Measurements from ENCODE around the gene PIGU. TPM values are rescaled to one million over a fixed set of nuclear protein-coding genes. Genes with fewer than 3 reads are reported as not detected.
"Not testable (repeated sequence)": the region's sequence is repeated elsewhere in the genome, so short reads cannot be mapped to it uniquely, and the experiment has no call there.

Gene PIGU
- total RNA-seq, 2 donors from 2014 or later = 20.7 to 25.2 TPM

DNA sequence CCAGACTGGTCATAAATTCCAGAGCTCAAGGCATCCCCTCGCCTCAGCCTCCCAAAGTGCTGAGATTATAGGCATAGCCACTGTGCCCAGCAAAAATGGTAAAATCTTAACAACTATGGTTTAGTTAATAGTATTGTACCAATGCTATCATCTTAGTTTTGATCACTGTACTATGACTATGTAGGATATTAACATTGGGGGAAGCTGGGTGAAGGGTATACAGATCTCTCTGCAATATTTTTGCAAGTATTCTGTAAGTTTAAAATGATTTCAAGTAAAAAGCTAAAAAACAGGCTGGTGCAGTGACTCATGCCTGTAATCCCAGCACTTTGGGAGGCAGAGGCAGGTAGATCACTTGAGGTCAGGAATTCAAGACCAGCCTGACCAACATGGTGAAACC, 7.8 kb downstream of the PIGU start:
- H3K36me3 Mint-ChIP-seq (ENCODE audit: insufficient read depth in 2 of 2) = no peaks in the 10 kb centered on the region
- DNase-seq (no peak), ATAC-seq (replicated peaks in 1 of 2) (no peak)
- H3K4me1 Mint-ChIP-seq (ENCODE audit: low read depth) = peaks cover under 1% of the 10 kb centered on the region
- no peak overlapping the region for H3K27ac Mint-ChIP-seq
- no peak overlapping the region for H3K4me3 Mint-ChIP-seq
- H3K27me3 Mint-ChIP-seq (ENCODE audit: low read depth) = no peaks in the 10 kb centered on the region
- H3K9me3 Mint-ChIP-seq = no peaks in the 10 kb centered on the region

DNA sequence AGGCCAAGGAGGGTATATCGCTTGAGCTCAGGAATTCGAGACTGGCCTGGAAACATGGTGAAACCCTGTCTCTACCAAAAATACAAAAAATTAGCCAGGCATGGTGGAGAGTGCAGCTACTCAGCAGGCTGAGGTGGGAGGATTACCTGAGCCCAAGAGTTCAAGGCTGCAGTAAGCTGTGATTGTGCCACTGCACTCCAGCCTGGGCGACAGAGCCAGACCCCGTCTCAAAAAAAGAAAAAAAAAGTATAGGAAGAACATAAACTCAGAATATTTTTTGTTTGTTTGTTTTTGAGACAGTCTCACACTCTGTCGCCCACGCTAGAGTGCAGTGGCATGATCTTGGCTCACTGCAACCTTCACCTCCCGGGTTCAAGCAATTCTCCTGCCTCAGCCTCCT, 12.1 kb downstream of the PIGU start:
- not testable (repeated sequence) for H3K27me3 Mint-ChIP-seq (ENCODE audit: low read depth); H3K36me3 Mint-ChIP-seq (ENCODE audit: insufficient read depth in 2 of 2); H3K9me3 Mint-ChIP-seq; ATAC-seq (replicated peaks in 1 of 2); H3K27ac Mint-ChIP-seq; H3K4me3 Mint-ChIP-seq; DNase-seq
- peaks cover 17% of the 10 kb centered on the region for H3K4me1 Mint-ChIP-seq (ENCODE audit: low read depth)

DNA sequence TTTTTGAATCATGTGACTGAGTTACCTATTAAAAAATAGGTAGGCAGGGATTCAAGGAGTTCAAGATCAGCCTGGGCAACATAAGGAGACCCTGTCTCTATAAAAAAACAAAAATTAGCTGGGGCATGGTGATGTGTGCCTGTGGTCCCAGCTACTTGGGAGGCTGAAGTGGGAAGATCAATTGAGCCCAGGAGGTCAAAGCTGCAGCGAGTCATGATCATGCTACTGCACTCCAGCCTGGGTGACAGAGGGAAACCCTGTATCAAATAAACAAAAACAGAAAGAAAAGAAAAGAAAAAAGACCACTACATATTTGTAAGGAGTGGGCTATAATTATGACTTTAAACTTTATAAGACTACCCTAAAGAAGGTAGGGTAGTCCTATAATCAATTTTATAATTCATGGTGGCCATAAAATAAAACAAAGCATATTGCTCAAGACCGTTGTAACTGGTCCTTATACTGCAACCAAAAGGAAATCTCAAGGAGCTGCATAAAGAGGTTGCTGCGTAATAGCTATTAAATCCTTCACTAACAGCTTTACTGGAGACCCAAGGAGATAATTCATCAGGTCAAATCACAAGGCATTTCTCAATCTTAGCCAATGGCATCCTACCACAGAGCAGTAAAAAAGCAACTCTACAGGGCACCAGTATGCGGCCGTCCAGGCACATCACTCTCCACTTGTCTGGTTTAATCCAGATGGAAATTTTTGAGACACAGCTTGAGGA, 13.5 kb downstream of the PIGU start:
- Mint-ChIP-seq H3K4me3 (no peak overlapping the region), H3K27me3 (ENCODE audit: low read depth) (no peaks in the 10 kb centered on the region), H3K36me3 (ENCODE audit: insufficient read depth in 2 of 2) (no peaks in the 10 kb centered on the region), H3K9me3 (no peaks in the 10 kb centered on the region), H3K4me1 (ENCODE audit: low read depth) (peaks cover 17% of the 10 kb centered on the region), H3K27ac (no peak overlapping the region)
- no peak for ATAC-seq (replicated peaks in 1 of 2)
- no peak for DNase-seq

DNA sequence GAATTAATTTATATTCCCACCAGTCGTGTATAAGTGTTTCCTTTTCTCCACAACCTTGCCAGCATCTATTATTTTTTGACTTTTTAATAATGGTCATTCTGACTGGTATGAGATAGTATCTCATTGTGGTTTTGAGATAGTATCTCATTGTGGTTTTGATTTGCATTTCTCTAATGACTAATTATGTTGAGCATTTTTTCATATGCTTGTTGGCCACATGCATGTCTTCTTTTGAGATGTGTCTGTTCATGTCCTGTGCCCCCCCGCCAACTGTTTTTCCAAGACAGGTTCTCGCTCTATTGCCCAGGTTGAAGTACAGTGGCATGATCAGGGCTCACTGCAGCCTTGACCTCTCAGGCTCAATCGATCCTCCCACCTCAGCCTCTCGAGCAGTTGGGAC, 15.1 kb downstream of the PIGU start:
- peak overlapping the region; percentile 42 for H3K27ac Mint-ChIP-seq
- DNase-seq, H3K9me3 Mint-ChIP-seq: not testable (repeated sequence)

DNA sequence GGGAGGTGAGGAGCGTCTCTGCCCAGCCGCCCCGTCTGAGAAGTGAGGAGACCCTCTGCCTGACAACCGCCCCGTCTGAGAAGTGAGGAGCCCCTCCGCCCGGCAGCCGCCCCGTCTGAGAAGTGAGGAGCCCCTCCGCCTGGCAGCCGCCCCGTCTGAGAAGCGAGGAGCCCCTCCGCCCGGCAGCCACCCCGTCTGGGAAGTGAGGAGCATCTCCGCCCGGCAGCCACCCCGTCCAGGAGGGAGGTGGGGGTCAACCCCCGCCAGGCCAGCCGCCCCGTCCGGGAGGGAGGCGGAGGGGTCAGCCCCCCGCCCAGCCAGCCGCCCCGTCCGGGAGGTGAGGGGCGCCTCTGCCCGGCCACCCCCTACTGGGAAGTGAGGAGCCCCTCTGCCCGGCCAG, 18.2 kb downstream of the PIGU start:
- not testable (repeated sequence) for H3K36me3 Mint-ChIP-seq (ENCODE audit: insufficient read depth in 2 of 2); H3K9me3 Mint-ChIP-seq; H3K4me3 Mint-ChIP-seq; ATAC-seq (replicated peaks in 1 of 2); H3K27me3 Mint-ChIP-seq (ENCODE audit: low read depth); DNase-seq; H3K27ac Mint-ChIP-seq
- H3K4me1 Mint-ChIP-seq (ENCODE audit: low read depth) = peaks cover 17% of the 10 kb centered on the region

More for the DNA sequence above, 15.1 kb downstream of the PIGU start:
- H3K27me3 Mint-ChIP-seq (ENCODE audit: low read depth); H3K36me3 Mint-ChIP-seq (ENCODE audit: insufficient read depth in 2 of 2); H3K4me3 Mint-ChIP-seq: not testable (repeated sequence)
- peaks cover 17% of the 10 kb centered on the region for H3K4me1 Mint-ChIP-seq (ENCODE audit: low read depth)
- ATAC-seq (replicated peaks in 1 of 2) = peak in 1 of 2 donors; percentile 39

DNA sequence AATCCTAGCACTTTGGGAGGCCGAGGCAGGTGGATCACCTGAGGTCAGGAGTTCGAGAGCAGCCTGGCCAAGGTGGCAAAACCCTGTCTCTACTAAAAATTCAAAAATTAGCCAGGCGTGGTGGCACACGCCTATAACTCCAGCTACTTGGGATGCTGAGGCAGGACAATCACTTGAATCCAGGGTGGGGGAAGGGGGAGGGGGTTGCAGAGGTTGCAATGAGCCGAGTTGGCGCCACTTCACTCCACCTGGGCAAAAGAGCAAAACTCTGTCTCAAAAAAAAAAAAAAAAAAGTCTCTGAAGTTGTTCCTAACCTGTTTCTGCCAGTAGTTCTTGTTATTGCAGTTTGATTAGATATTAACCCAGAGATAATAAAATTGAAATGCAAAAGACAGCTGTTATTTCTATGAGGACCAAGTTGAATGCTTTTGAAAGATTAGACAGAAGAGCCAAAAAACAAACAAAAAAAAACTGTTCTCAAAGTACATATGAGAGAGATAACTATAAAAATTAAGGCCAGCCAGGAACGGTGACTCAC, 22.6 kb downstream of the PIGU start:
- H3K9me3 Mint-ChIP-seq = no peaks in the 10 kb centered on the region
- no peak for DNase-seq
- H3K4me3 Mint-ChIP-seq = no peak overlapping the region
- no peak for ATAC-seq (replicated peaks in 1 of 2)
- no peaks in the 10 kb centered on the region for H3K4me1 Mint-ChIP-seq (ENCODE audit: low read depth)
- no peaks in the 10 kb centered on the region for H3K27me3 Mint-ChIP-seq (ENCODE audit: low read depth)
- no peak overlapping the region for H3K27ac Mint-ChIP-seq
- H3K36me3 Mint-ChIP-seq (ENCODE audit: insufficient read depth in 2 of 2) = peaks cover 0 to 12% of the 10 kb centered on the region in 2 donors

DNA sequence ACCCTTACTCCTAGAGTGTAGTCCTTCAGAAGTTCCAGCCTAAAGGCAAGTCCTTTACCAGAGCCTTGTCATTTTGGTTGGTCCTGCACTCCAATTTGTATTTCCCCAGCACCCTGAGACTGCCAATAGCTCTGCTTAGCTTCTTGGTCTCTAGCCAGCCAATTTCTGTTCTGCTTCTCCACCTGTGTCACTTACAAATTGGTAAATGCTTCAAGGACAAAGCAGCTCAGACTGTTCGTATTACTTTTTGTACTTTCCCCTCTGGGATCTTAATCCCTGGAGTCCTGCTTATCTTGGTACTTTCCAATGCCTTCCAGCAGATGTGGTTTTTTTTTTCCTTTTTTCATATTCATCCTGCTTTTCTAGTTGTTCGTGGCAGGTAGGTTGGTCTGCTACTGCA, 25.7 kb downstream of the PIGU start:
- no peaks in the 10 kb centered on the region for H3K9me3 Mint-ChIP-seq
- peak overlapping the region; percentile 44 for H3K27ac Mint-ChIP-seq
- no peak overlapping the region for H3K4me3 Mint-ChIP-seq
- DNase-seq = no peak
- ATAC-seq (replicated peaks in 1 of 2) = no peak
- H3K4me1 Mint-ChIP-seq (ENCODE audit: low read depth) = no peaks in the 10 kb centered on the region
- peaks cover 0 to 12% of the 10 kb centered on the region in 2 donors for H3K36me3 Mint-ChIP-seq (ENCODE audit: insufficient read depth in 2 of 2)
- H3K27me3 Mint-ChIP-seq (ENCODE audit: low read depth) = no peaks in the 10 kb centered on the region

DNA sequence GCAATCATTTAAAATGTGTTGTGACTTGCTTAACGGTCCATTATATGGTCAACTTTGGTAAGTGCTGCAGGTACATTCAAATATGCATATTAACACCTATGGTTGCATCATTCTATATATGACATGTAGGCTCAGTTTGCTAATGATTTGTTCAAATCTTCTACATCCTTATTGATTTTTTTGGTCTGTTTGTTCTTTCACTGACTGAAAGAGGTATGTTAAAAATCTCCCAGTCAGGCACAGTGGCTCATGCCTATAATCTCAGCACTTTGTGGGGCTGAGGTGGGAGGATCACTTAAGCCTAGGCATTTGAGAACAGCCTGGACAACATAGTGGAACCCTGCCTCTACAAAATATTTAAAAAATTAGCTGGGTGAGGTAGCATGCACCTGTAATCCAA, 29.2 kb downstream of the PIGU start:
- Mint-ChIP-seq H3K9me3 (no peaks in the 10 kb centered on the region), H3K4me3 (no peak overlapping the region), H3K4me1 (ENCODE audit: low read depth) (no peaks in the 10 kb centered on the region), H3K27ac (no peak overlapping the region), H3K36me3 (ENCODE audit: insufficient read depth in 2 of 2) (peaks cover 0 to 7% of the 10 kb centered on the region in 2 donors), H3K27me3 (ENCODE audit: low read depth) (no peaks in the 10 kb centered on the region)
- ATAC-seq (replicated peaks in 1 of 2) (no peak), DNase-seq (no peak)

DNA sequence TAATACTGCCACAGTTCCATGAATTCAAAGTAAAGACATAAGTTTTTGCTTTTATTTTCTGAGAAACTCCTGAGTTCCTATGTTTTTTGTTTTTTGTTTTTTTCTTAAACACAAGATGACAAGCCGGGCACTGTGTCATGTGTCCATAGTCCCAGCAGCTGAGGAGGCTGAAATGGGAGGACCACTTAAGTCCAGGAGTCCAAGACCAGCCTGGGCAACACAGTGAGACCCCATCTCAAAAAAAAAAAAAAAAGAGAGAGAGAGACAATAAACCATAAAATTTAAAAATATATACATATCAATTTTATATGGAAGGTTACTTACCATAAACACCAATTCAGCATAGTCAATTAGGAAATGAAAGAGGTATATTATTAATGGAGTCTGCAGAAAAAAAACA, 31.9 kb downstream of the PIGU start:
- Mint-ChIP-seq H3K9me3 (no peaks in the 10 kb centered on the region), H3K27me3 (ENCODE audit: low read depth) (no peaks in the 10 kb centered on the region), H3K27ac (no peak overlapping the region), H3K4me1 (ENCODE audit: low read depth) (no peaks in the 10 kb centered on the region), H3K4me3 (no peak overlapping the region), H3K36me3 (ENCODE audit: insufficient read depth in 2 of 2) (peaks cover 0 to 2% of the 10 kb centered on the region in 2 donors)
- no peak for ATAC-seq (replicated peaks in 1 of 2)
- no peak for DNase-seq

DNA sequence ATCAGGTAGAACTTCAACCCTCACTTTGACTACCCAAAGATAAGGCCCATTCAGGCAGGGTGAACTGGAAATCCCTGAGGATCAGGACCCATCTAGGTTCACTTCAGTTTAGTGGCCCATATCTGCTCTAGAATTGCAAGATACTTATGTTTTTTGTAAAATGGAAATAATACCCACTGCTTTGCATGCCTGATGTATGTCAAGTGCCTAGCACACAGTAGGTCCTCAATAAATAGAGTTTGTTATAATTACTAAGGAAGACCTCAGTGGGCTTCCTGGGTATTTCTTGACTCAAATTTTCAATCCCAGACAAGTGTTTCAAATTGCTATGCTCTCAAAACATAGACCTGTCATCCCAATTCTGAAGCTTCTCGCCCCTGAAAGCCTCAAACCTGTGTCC, 32.5 kb downstream of the PIGU start:
- no peak overlapping the region for H3K27ac Mint-ChIP-seq
- no peaks in the 10 kb centered on the region for H3K4me1 Mint-ChIP-seq (ENCODE audit: low read depth)
- H3K4me3 Mint-ChIP-seq = no peak overlapping the region
- H3K27me3 Mint-ChIP-seq (ENCODE audit: low read depth) = no peaks in the 10 kb centered on the region
- no peaks in the 10 kb centered on the region for H3K9me3 Mint-ChIP-seq
- no peak for DNase-seq
- peaks cover 0 to 2% of the 10 kb centered on the region in 2 donors for H3K36me3 Mint-ChIP-seq (ENCODE audit: insufficient read depth in 2 of 2)
- ATAC-seq (replicated peaks in 1 of 2) = no peak

DNA sequence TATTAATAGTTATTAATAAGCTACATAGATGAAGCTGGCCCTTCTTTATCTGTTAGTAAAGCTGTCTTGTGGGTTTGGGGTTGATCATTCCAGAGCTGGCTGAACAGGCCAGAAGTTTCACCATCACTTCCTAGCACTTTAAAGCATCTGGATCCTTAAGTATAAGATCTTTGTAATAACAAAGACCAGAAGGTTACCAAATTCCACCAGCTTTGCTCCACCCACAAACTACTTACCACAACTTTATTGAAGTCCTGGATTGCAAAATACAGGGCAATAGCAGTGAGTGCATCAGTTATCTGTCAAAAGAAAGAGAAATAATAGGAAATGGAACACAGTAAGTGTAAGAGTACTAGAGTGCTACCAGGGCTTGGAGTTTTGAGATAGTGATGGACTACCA, 33.0 kb downstream of the PIGU start:
- peaks cover 0 to 2% of the 10 kb centered on the region in 2 donors for H3K36me3 Mint-ChIP-seq (ENCODE audit: insufficient read depth in 2 of 2)

DNA sequence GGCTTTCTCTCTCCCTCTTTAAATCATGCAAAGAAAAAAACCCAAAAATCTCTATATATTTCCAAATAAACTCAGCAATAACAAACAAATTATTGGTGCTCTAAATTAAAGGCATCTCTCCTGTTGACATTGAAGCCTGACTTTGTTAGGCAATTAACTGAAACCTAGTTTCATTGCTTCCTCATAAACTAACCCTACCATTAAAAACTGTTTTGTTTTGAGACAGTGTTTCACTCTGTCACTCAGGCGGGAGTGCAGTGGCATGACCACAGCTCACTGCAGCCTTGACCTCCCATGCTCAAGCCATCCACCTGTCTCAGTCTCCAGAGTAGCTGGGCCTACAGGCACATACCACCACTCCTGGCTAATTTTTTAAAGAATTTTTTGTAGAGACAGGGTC, 34.9 kb downstream of the PIGU start:
- Mint-ChIP-seq H3K4me1 (ENCODE audit: low read depth) (no peaks in the 10 kb centered on the region), H3K27ac (peak overlapping the region; percentile 14), H3K4me3 (no peak overlapping the region), H3K9me3 (no peaks in the 10 kb centered on the region), H3K36me3 (ENCODE audit: insufficient read depth in 2 of 2) (peaks cover 0 to 2% of the 10 kb centered on the region in 2 donors), H3K27me3 (ENCODE audit: low read depth) (no peaks in the 10 kb centered on the region)
- no peak for ATAC-seq (replicated peaks in 1 of 2)
- no peak for DNase-seq

More for the DNA sequence above, 33.0 kb downstream of the PIGU start:
- DNase-seq = no peak
- Mint-ChIP-seq H3K4me1 (ENCODE audit: low read depth) (no peaks in the 10 kb centered on the region), H3K27ac (no peak overlapping the region), H3K27me3 (ENCODE audit: low read depth) (no peaks in the 10 kb centered on the region), H3K4me3 (no peak overlapping the region), H3K9me3 (no peaks in the 10 kb centered on the region)
- no peak for ATAC-seq (replicated peaks in 1 of 2)

DNA sequence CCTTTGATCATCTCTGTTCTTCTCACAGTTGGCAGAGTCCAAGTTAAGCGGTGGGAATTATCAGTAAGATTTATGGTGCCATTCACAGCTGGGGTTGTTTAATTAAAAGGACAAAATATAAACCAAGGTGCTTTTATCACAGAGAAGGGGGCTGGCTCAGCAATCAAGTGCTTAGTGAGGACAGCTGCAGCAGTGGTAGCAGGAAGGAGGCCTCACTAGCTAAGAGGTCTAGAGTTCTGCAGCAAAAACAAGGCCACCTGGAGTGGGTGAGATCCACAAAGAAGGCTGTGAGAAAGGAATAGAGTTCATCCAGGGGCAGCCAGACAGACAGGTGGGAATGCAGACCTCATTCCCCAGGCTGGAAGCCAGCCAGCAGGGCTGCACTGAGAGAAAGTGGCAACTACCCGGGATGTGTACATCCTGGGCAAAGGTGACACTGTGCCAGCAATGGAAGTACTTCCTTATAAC, 37.1 kb downstream of the PIGU start:
- no peaks in the 10 kb centered on the region for H3K27me3 Mint-ChIP-seq (ENCODE audit: low read depth)
- H3K36me3 Mint-ChIP-seq (ENCODE audit: insufficient read depth in 2 of 2) = peaks cover 1 to 3% of the 10 kb centered on the region in 2 donors
- no peak overlapping the region for H3K27ac Mint-ChIP-seq
- no peak overlapping the region for H3K4me3 Mint-ChIP-seq
- DNase-seq (no peak), ATAC-seq (replicated peaks in 1 of 2) (no peak)
- no peaks in the 10 kb centered on the region for H3K9me3 Mint-ChIP-seq
- no peaks in the 10 kb centered on the region for H3K4me1 Mint-ChIP-seq (ENCODE audit: low read depth)

DNA sequence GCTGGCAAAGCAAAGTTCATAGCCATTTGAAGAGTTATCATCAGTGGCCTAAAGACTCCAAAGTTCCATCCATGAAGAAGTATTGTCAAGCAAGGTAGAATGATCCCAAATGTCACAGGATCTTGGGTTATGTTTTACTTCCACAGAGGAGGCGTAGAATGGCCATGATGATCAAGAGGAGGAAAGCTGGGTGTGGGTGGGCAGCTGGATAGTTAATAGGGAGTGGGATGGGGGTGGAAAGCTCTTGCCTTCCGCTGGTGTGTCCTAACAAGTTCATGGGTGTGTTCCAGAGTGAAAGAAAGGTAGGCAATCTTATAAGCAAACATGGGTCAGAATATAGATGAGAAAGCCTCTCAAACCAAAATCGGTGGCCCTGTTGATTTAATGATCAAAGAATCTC, 38.4 kb downstream of the PIGU start:
- Mint-ChIP-seq H3K4me1 (ENCODE audit: low read depth) (no peaks in the 10 kb centered on the region), H3K27me3 (ENCODE audit: low read depth) (no peaks in the 10 kb centered on the region), H3K9me3 (no peaks in the 10 kb centered on the region), H3K4me3 (no peak overlapping the region), H3K27ac (peak overlapping the region; percentile 21), H3K36me3 (ENCODE audit: insufficient read depth in 2 of 2) (peaks cover 1 to 3% of the 10 kb centered on the region in 2 donors)
- no peak for ATAC-seq (replicated peaks in 1 of 2)
- DNase-seq = no peak

All from activated T-cell treated with anti-CD3 and anti-CD28 coated beads, Interleukin-2, amount 50 U/mL, for 72 hours (primary cell).